MCF 10A (cell line): ENCODE results near the gene ATG16L2. TPM values are rescaled to one million over a fixed set of nuclear protein-coding genes. Genes with fewer than 3 reads are reported as not detected.

ENCODE experiments used
- BruUV-seq: library from RNA; stranded (reverse); fragments of 400-500 nt; replicated peaks from 2 replicates; lab custom pipeline; 2021; lab: Mats Ljungman, UMichigan
- CTCF ChIA-PET: fragments of 300-600 bp; sonication (Branson Sonifier 250); formaldehyde crosslinking; extraction: SDS; loops from one replicate; lab custom pipeline; 2021; ENCODE audit warnings: antibody characterized with exemption, inconsistent platforms; lab: Yijun Ruan, JAX
- POLR2A ChIA-PET: fragments of 300-600, 350-650 bp; sonication (Branson Sonifier 250); formaldehyde crosslinking; extraction: SDS; loops from one replicate; lab custom pipeline; 2020; ENCODE audit warnings: antibody characterized with exemption, inconsistent platforms; lab: Yijun Ruan, JAX
- DNase-seq: peaks from one replicate; pipeline ENCODE4 v3.0.0-alpha.2; 2018; ENCODE audit not compliant: unreplicated experiment
- H3K27ac Mint-ChIP-seq: one replicate; pipeline ENCODE4 v1.8.0; 2022; ENCODE audit warnings: mild to moderate bottlenecking, low read depth, mixed read lengths; ENCODE audit not compliant: unreplicated experiment
- H3K27me3 Mint-ChIP-seq: one replicate; pipeline ENCODE4 v1.8.0; 2022; ENCODE audit warnings: mixed read lengths; ENCODE audit not compliant: insufficient read depth, unreplicated experiment
- H3K36me3 Mint-ChIP-seq: one replicate; pipeline ENCODE4 v1.8.0; 2022; ENCODE audit warnings: mild to moderate bottlenecking, moderate library complexity, mixed read lengths; ENCODE audit not compliant: insufficient read depth, unreplicated experiment
- H3K4me1 Mint-ChIP-seq: one replicate; pipeline ENCODE4 v1.8.0; 2022; ENCODE audit warnings: mixed read lengths; ENCODE audit not compliant: insufficient read depth, unreplicated experiment
- H3K4me3 Mint-ChIP-seq: one replicate; pipeline ENCODE4 v1.8.0; 2022; ENCODE audit warnings: mild to moderate bottlenecking, moderate library complexity, mixed read lengths; ENCODE audit not compliant: unreplicated experiment
- H3K9me3 Mint-ChIP-seq: one replicate; pipeline ENCODE4 v1.8.0; 2022; ENCODE audit warnings: mixed read lengths; ENCODE audit not compliant: unreplicated experiment
- CTCF ChIP-seq: fragments of 200-600 bp; IDR thresholded peaks from one replicate; pipeline ENCODE4 v1.8.0; 2022; ENCODE audit warnings: antibody characterized with exemption, mild to moderate bottlenecking; ENCODE audit not compliant: unreplicated experiment
- intact Hi-C: fragments of 100-400 bp; cut with micrococcal nuclease; formaldehyde crosslinking; loops from 2 replicates; pipeline ENCODE4 v1.14.1; 2022
- total RNA-seq: library from RNA; stranded (reverse); gene quantifications from 2 replicates; pipeline ENCODE4 v1.2.3, GENCODE V29; 2022

ATG16L2 gene
- total RNA-seq, 1 experiment from 2014 or later = 11.2 TPM

- peak; percentile 93 for TF ChIP-seq CTCF
- Mint-ChIP-seq H3K27me3 (no peaks in the 10 kb centered on the region), H3K36me3 (peaks cover 12% of the 10 kb centered on the region), H3K4me3 (no peak overlapping the region), H3K9me3 (no peaks in the 10 kb centered on the region), H3K27ac (no peak overlapping the region), H3K4me1 (peaks cover 9% of the 10 kb centered on the region)
- intact Hi-C loops = loop anchor here (1.0 to 5.0 kb wide), 7 partner anchors 18 to 458 kb away; partner anchors contain the start of gene FCHSD2
- POLR2A ChIA-PET = interaction anchor here (0.6 to 4.5 kb wide), 8 partner anchors 8 to 346 kb away, joined by 3 to 15 read pairs (median 4); partner anchors contain the start of genes ATG16L2 and STARD10
- peak; percentile 82 for DNase-seq
- no TSS peak for BruUV-seq
- CTCF ChIA-PET = interaction anchor here (0.6 to 8.7 kb wide), 46 partner anchors 9 to 893 kb away, joined by 3 to 153 read pairs (median 4); partner anchors contain the start of gene FCHSD2
These were observed 17.5 kb downstream of the ATG16L2 start for GRCh38 chr11:72831521-72832300.

- ChIA-PET CTCF (interaction anchor here (0.6 to 8.7 kb wide), 38 partner anchors 8 to 892 kb away, joined by 3 to 153 read pairs (median 4); partner anchors contain the start of gene FCHSD2), POLR2A (interaction anchor here (0.6 to 4.5 kb wide), 5 partner anchors 8 to 345 kb away, joined by 3 to 15 read pairs (median 5); partner anchors contain the start of gene ATG16L2)
- Mint-ChIP-seq H3K36me3 (peaks cover 12% of the 10 kb centered on the region), H3K4me3 (no peak overlapping the region), H3K27me3 (no peaks in the 10 kb centered on the region), H3K4me1 (peaks cover 9% of the 10 kb centered on the region), H3K27ac (no peak overlapping the region), H3K9me3 (no peaks in the 10 kb centered on the region)
- no peak for TF ChIP-seq CTCF
- no peak for DNase-seq
- intact Hi-C loops = loop anchor here (5.0 kb wide), 1 partner anchor 105 kb away; no protein-coding TSS in a partner anchor
- no TSS peak for BruUV-seq
These were observed 18.3 kb downstream of the ATG16L2 start for GRCh38 chr11:72832301-72833082.

DNA sequence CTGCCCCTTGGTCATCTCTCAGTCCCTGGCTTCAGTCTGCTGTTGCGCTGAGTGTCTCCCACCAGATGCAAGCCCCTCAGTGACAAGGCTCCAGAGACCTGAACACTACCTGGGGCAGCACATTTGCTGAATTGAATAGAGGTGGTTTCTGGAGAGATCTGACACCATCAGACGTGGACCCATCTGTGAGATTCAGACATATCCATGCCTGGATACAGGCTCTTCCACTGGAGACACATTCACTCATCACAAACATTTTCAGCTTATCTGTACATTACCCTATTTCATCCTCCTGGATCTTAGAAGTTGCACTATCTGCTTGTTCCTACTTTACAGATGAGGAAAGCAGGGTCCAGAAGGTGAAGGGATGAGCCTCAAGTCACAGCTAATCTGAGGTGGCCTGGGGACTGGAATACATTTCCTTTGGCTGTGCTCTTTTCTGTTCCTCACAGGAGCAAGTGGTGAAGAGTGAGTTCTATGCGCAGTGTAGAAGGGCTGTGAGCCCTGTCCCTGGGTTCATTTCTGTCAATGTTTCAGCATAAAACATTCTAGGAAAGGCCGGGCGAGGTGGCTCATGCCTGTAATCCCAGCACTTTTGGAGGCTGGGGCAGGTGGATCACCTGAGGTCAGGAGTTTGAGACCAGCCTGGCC lies 19.0 kb downstream of the ATG16L2 start:
- BruUV-seq = no TSS peak
- H3K27me3 Mint-ChIP-seq = no peaks in the 10 kb centered on the region
- H3K27ac Mint-ChIP-seq = no peak overlapping the region
- no peak for TF ChIP-seq CTCF
- DNase-seq = no peak
- H3K4me3 Mint-ChIP-seq = no peak overlapping the region
- intact Hi-C loops = loop anchor here (5.0 kb wide), 1 partner anchor 106 kb away; no protein-coding TSS in a partner anchor
- CTCF ChIA-PET = interaction anchor here (2.4 to 8.7 kb wide), 3 partner anchors 13 to 345 kb away, joined by 14 to 153 read pairs (median 24); no protein-coding TSS in a partner anchor
- POLR2A ChIA-PET = interaction anchor here (4.5 kb wide), 1 partner anchor 345 kb away, joined by 15 read pairs; no protein-coding TSS in a partner anchor
- peaks cover 12% of the 10 kb centered on the region for H3K36me3 Mint-ChIP-seq
- H3K4me1 Mint-ChIP-seq = peaks cover 9% of the 10 kb centered on the region
- H3K9me3 Mint-ChIP-seq = no peaks in the 10 kb centered on the region
